Neural progenitor cell (in vitro differentiated cells): ENCODE measurements around the gene EXOC6B. TPM values are rescaled to one million over a fixed set of nuclear protein-coding genes. Genes with fewer than 3 reads are reported as not detected.

Experiments
- DNase-seq: peaks from one replicate; pipeline ENCODE4 v3.0.0-alpha.2; 2016; ENCODE audit warnings: low spot score
- H2AFZ ChIP-seq: fragments of 200-600 bp; sonication (generic); replicated peaks from 2 replicates; pipeline ENCODE4 v1.6.1; 2016; ENCODE audit warnings: antibody characterized with exemption
- H3F3A ChIP-seq: fragments of 200-600 bp; sonication (generic); 2 replicates; pipeline ENCODE4 v1.6.1; 2016; ENCODE audit warnings: antibody characterized with exemption, low read depth
- H3K27ac ChIP-seq: fragments of 200-600 bp; sonication (generic); 2 replicates; pipeline ENCODE4 v1.5.1; 2016; ENCODE audit warnings: mild to moderate bottlenecking
- H3K27me3 ChIP-seq: fragments of 200-600 bp; sonication (generic); 2 replicates; pipeline ENCODE4 v1.6.1; 2016; ENCODE audit warnings: mild to moderate bottlenecking, moderate library complexity
- H3K36me3 ChIP-seq: fragments of 200-600 bp; sonication (generic); 2 replicates; pipeline ENCODE4 v1.5.1; 2016
- H3K4me1 ChIP-seq: fragments of 200-600 bp; sonication (generic); 2 replicates; pipeline ENCODE4 v1.6.1; 2016; ENCODE audit warnings: mixed run types
- H3K4me2 ChIP-seq: fragments of 200-600 bp; sonication (generic); 2 replicates; pipeline ENCODE4 v1.6.1; 2016
- H3K4me3 ChIP-seq: fragments of 200-600 bp; sonication (generic); 2 replicates; pipeline ENCODE4 v1.5.1; 2016
- H3K79me2 ChIP-seq: fragments of 200-600 bp; sonication (generic); 2 replicates; pipeline ENCODE4 v1.6.1; 2016; ENCODE audit warnings: low read depth
- H3K9ac ChIP-seq: fragments of 200-600 bp; sonication (generic); 2 replicates; pipeline ENCODE4 v1.6.1; 2016
- H3K9me3 ChIP-seq: fragments of 200-600 bp; sonication (generic); 2 replicates; pipeline ENCODE4 v1.5.1; 2016; ENCODE audit warnings: low read depth
- H4K20me1 ChIP-seq: fragments of 200-600 bp; sonication (generic); 2 replicates; pipeline ENCODE4 v1.6.1; 2016; ENCODE audit warnings: low read depth
- H3K27ac Mint-ChIP-seq: 3 replicates; pipeline ENCODE4 v1.8.0; 2021; ENCODE audit warnings: mixed read lengths
- H3K27me3 Mint-ChIP-seq: 2 replicates; pipeline ENCODE4 v1.8.0; 2022; ENCODE audit warnings: low read depth, mild to moderate bottlenecking, inconsistent platforms, moderate library complexity, mixed read lengths; ENCODE audit not compliant: insufficient read depth
- H3K36me3 Mint-ChIP-seq: 3 replicates; pipeline ENCODE4 v1.8.0; 2021; ENCODE audit warnings: mixed read lengths
- H3K4me1 Mint-ChIP-seq: 3 replicates; pipeline ENCODE4 v1.8.0; 2021; ENCODE audit warnings: mixed read lengths
- H3K4me3 Mint-ChIP-seq: 3 replicates; pipeline ENCODE4 v1.8.0; 2021; ENCODE audit warnings: mild to moderate bottlenecking, moderate library complexity, mixed read lengths
- H3K9me3 Mint-ChIP-seq: 3 replicates; pipeline ENCODE4 v1.8.0; 2020; ENCODE audit warnings: mixed read lengths
- EZH2 ChIP-seq: fragments of 200-600 bp; sonication (generic); IDR thresholded peaks from 2 replicates; pipeline ENCODE4 v1.6.1; 2017; ENCODE audit warnings: antibody characterized with exemption, mild to moderate bottlenecking, moderate library complexity
- EZH2phosphoT487 ChIP-seq: fragments of 200-600 bp; sonication (generic); IDR thresholded peaks from 2 replicates; pipeline ENCODE4 v1.6.1; 2017; ENCODE audit warnings: antibody characterized with exemption
- total RNA-seq: library from RNA; depleted of rRNA; stranded (reverse); fragments of >200 nt; gene quantifications from 2 replicates; pipeline ENCODE4 v1.2.3, GENCODE V29; 2015; ENCODE audit warnings: low replicate concordance
- TF ChIP-seq, protein P1 (sequence below): fragments of 200-600 bp; sonication (generic); IDR thresholded peaks from 2 replicates; pipeline ENCODE4 v1.5.1; 2017; ENCODE audit warnings: antibody characterized with exemption, mild to moderate bottlenecking

Gene EXOC6B
- total RNA-seq, 1 donor from 2014 or later = 41.2 TPM

- Histone ChIP-seq H3K9me3 (no peaks in the 10 kb centered on the region), H4K20me1 (no peaks in the 10 kb centered on the region), H3K4me3 (no peak overlapping the region), H3K27ac (no peak overlapping the region), H3K4me1 (no peaks in the 10 kb centered on the region), H3K36me3 (no peaks in the 10 kb centered on the region), H3K9ac (no peak overlapping the region), H3F3A (peaks cover 3% of the 10 kb centered on the region), H3K4me2 (no peak overlapping the region), H2AFZ (no peak overlapping the region), H3K79me2 (no peaks in the 10 kb centered on the region), H3K27me3 (no peaks in the 10 kb centered on the region)
- Mint-ChIP-seq H3K36me3 (peaks cover 18% of the 10 kb centered on the region), H3K9me3 (peaks cover 10% of the 10 kb centered on the region), H3K27ac (no peak overlapping the region), H3K4me3 (no peak overlapping the region), H3K4me1 (no peaks in the 10 kb centered on the region), H3K27me3 (no peaks in the 10 kb centered on the region)
- TF ChIP-seq EZH2phosphoT487 = no peak
- no peak for TF ChIP-seq EZH2
- TF ChIP-seq, protein P1, sequence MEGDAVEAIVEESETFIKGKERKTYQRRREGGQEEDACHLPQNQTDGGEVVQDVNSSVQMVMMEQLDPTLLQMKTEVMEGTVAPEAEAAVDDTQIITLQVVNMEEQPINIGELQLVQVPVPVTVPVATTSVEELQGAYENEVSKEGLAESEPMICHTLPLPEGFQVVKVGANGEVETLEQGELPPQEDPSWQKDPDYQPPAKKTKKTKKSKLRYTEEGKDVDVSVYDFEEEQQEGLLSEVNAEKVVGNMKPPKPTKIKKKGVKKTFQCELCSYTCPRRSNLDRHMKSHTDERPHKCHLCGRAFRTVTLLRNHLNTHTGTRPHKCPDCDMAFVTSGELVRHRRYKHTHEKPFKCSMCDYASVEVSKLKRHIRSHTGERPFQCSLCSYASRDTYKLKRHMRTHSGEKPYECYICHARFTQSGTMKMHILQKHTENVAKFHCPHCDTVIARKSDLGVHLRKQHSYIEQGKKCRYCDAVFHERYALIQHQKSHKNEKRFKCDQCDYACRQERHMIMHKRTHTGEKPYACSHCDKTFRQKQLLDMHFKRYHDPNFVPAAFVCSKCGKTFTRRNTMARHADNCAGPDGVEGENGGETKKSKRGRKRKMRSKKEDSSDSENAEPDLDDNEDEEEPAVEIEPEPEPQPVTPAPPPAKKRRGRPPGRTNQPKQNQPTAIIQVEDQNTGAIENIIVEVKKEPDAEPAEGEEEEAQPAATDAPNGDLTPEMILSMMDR = no peak
- DNase-seq = no peak
Observed at GRCh38 chr2:72779495-72779894, 46.3 kb downstream of the EXOC6B start.

GRCh38 chr2:72778410-72778809, 47.4 kb downstream of the EXOC6B start:
- Mint-ChIP-seq H3K4me1 (no peaks in the 10 kb centered on the region), H3K36me3 (peaks cover 8% of the 10 kb centered on the region)
- H3K4me2 ChIP-seq = no peak overlapping the region

GRCh38 chr2:72770879-72771461, 54.9 kb downstream of the EXOC6B start:
- Histone ChIP-seq H3K27me3 (no peaks in the 10 kb centered on the region), H3K9ac (no peak overlapping the region), H3K36me3 (no peaks in the 10 kb centered on the region), H4K20me1 (peaks cover 8% of the 10 kb centered on the region), H3K4me1 (no peaks in the 10 kb centered on the region), H3K79me2 (peaks cover 2% of the 10 kb centered on the region), H3K4me3 (no peak overlapping the region), H3K9me3 (no peaks in the 10 kb centered on the region), H3K4me2 (no peak overlapping the region), H2AFZ (no peak overlapping the region), H3F3A (no peaks in the 10 kb centered on the region), H3K27ac (no peak overlapping the region)
- H3K4me1 Mint-ChIP-seq = no peaks in the 10 kb centered on the region
- H3K9me3 Mint-ChIP-seq = no peaks in the 10 kb centered on the region
- H3K27ac Mint-ChIP-seq = no peak overlapping the region
- peak; percentile 74 for DNase-seq
- TF ChIP-seq, protein P1 = peak; percentile 91
- TF ChIP-seq EZH2phosphoT487 (no peak), EZH2 (no peak)
- H3K27me3 Mint-ChIP-seq = no peaks in the 10 kb centered on the region
- no peak overlapping the region for H3K4me3 Mint-ChIP-seq
- no peaks in the 10 kb centered on the region for H3K36me3 Mint-ChIP-seq

More at GRCh38 chr2:72778410-72778809, 47.4 kb downstream of the EXOC6B start:
- Histone ChIP-seq H3K4me3 (no peak overlapping the region), H2AFZ (no peak overlapping the region), H3K79me2 (no peaks in the 10 kb centered on the region), H3K9ac (no peak overlapping the region), H3K36me3 (no peaks in the 10 kb centered on the region), H3K9me3 (no peaks in the 10 kb centered on the region), H3K27me3 (no peaks in the 10 kb centered on the region), H3K27ac (no peak overlapping the region), H4K20me1 (no peaks in the 10 kb centered on the region), H3K4me1 (no peaks in the 10 kb centered on the region), H3F3A (peaks cover 3% of the 10 kb centered on the region)
- H3K9me3 Mint-ChIP-seq = peaks cover 2% of the 10 kb centered on the region
- H3K27me3 Mint-ChIP-seq = no peaks in the 10 kb centered on the region
- no peak for DNase-seq
- no peak overlapping the region for H3K27ac Mint-ChIP-seq
- no peak overlapping the region for H3K4me3 Mint-ChIP-seq
- TF ChIP-seq EZH2phosphoT487 = no peak
- TF ChIP-seq EZH2 = no peak

DNA sequence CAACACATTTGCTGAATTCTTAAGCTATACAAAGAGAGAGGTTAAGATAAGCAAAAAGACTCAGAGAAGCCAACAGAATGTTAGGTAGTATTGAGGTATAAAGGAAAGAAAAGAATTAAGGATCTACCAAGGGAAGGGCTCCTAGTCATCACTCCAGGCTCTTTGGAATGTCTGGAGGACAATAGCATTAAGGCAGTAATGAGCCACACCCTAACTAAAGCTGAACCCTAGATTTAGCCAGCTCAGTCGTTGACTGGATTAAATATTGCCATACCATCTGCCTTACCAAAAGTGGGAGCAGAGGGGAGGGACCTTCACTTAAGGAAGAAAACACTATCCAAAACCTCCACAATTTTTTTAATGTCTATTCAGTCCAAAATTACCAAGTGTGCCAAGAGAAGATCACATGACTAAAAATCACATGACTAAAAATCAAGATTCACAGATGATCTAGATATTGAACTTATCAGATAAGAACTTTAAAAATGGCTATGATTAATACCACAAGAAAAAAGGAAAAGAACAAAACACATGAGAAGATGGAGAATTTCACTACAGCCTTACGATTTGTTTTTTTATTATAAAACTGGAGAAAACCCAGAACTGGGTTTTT, 59.7 kb downstream of the EXOC6B start:
- Mint-ChIP-seq H3K27me3 (no peaks in the 10 kb centered on the region), H3K4me3 (no peak overlapping the region), H3K9me3 (peaks cover 24% of the 10 kb centered on the region), H3K4me1 (no peaks in the 10 kb centered on the region), H3K36me3 (peaks cover 16% of the 10 kb centered on the region), H3K27ac (no peak overlapping the region)
- Histone ChIP-seq H3K36me3 (peaks cover 6% of the 10 kb centered on the region), H3K4me3 (no peak overlapping the region), H3K4me2 (no peak overlapping the region), H3K4me1 (no peaks in the 10 kb centered on the region), H3F3A (no peaks in the 10 kb centered on the region), H3K27ac (no peak overlapping the region), H3K79me2 (no peaks in the 10 kb centered on the region), H4K20me1 (peaks cover 8% of the 10 kb centered on the region), H3K9me3 (peaks cover 5% of the 10 kb centered on the region), H3K9ac (no peak overlapping the region), H3K27me3 (no peaks in the 10 kb centered on the region), H2AFZ (no peak overlapping the region)
- DNase-seq = no peak
- TF ChIP-seq EZH2 (no peak), EZH2phosphoT487 (no peak)
- TF ChIP-seq, protein P1 = no peak
